GM12891 (cell line): ENCODE results near the gene CEND1.

Source experiments
- POLR2A ChIP-seq: IDR thresholded peaks from 2 replicates; pipeline ENCODE4 v1.6.1; 2011; ENCODE audit warnings: low read depth, low read length, control low read depth
- POLR2AphosphoS5 ChIP-seq: IDR thresholded peaks from 2 replicates; pipeline ENCODE4 v1.6.1; 2011; ENCODE audit warnings: low read depth, low read length, control low read depth
- TAF1 ChIP-seq: IDR thresholded peaks from 2 replicates; pipeline ENCODE4 v1.6.1; 2011; ENCODE audit warnings: low read depth, low read length, control low read depth

- TF ChIP-seq POLR2A (no peak), POLR2AphosphoS5 (0 out of 2 replicates have a peak, but pooled peaks have one; percentile 6), TAF1 (0 out of 2 replicates have a peak, but pooled peaks have one; percentile 8)
These were observed 42.5 kb downstream of the CEND1 start, which contains the start of gene TALDO1 for GRCh38 chr11:747158-748006.
